HL-60/S4 treated with retinoic acid at 250 ng/mL for 4 days and 3 days (cell line): ENCODE results near the gene LDLR.
"Not testable (repeated sequence)": the region's sequence is repeated elsewhere in the genome, so short reads cannot be mapped to it uniquely, and the experiment has no call there.

Source experiments
- in situ Hi-C: fragments of 300-500 bp; cut with MboI; formaldehyde crosslinking; loops from 2 replicates; pipeline ENCODE4 v1.7.0; 2022; ENCODE audit warnings: low sequenced_read_pairs

LDLR gene

DNA sequence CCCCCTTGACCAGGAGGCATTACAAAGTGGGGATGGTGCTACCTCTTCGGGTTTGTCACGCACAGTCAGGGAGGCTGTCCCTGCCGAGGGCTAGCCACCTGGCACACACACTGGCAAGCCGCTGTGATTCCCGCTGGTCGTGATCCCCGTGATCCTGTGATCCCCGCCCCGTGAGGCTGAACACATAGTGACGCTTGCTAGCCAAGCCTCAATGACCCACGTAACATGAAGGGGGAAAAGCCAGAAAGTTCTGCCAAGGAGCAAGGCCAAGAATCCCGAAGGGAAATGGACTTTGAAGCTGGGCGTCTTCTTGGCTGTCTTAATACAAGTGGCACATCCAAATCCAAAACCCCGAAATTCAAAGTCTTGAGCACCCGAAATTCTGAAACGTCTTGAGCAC lies 13.7 kb downstream of the LDLR start:
- in situ Hi-C loops = no loop called here

DNA sequence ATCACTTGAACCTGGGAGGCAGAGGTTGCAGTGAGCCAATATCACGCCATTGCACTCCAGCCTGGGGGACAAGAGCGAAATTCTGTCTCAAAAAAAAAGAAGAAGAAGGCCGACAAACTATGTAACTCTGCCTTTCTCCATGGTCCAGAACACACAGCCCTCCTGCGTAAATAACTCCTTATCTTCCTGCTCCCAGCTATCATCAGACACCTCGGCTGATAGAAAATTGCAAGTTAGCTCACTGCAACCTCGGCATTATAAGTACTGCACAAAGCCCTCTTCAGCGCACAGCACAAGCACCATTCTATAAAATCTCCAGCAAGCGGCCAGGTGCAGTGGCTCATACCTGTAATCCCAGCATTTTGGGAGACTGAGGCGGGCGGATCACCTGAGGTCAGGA lies 14.4 kb downstream of the LDLR start:
- in situ Hi-C loops = not testable (repeated sequence)

DNA sequence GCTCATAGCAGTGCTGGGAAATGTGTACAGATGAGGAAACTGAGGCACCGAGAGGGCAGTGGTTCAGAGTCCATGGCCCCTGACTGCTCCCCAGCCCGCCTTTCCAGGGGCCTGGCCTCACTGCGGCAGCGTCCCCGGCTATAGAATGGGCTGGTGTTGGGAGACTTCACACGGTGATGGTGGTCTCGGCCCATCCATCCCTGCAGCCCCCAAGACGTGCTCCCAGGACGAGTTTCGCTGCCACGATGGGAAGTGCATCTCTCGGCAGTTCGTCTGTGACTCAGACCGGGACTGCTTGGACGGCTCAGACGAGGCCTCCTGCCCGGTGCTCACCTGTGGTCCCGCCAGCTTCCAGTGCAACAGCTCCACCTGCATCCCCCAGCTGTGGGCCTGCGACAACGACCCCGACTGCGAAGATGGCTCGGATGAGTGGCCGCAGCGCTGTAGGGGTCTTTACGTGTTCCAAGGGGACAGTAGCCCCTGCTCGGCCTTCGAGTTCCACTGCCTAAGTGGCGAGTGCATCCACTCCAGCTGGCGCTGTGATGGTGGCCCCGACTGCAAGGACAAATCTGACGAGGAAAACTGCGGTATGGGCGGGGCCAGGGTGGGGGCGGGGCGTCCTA lies 15.9 kb downstream of the LDLR start:
- in situ Hi-C loops = no loop called here

DNA sequence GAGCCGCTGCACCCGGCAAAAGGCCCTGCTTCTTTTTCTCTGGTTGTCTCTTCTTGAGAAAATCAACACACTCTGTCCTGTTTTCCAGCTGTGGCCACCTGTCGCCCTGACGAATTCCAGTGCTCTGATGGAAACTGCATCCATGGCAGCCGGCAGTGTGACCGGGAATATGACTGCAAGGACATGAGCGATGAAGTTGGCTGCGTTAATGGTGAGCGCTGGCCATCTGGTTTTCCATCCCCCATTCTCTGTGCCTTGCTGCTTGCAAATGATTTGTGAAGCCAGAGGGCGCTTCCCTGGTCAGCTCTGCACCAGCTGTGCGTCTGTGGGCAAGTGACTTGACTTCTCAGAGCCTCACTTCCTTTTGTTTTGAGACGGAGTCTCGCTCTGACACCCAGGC lies 17.2 kb downstream of the LDLR start:
- in situ Hi-C loops = no loop called here

DNA sequence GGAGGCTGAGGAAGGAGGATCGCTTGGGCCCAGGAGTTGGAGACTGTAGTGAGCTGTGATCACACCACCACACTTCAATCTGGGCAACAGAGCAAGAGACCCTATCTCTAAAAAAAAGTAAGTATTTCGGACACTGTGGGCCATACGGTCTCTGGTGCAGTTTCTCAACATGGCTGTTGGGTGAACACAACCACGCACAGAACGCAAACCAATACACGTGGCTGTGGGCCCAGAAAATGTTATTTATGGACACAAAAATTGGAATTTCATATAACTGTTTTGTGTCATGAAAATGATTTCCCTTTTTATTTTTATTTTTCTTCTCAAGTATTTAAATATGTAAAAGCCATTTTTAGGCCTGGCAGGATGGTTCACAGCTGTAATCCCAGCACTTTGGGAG lies 19.5 kb downstream of the LDLR start:
- in situ Hi-C loops = no loop called here

DNA sequence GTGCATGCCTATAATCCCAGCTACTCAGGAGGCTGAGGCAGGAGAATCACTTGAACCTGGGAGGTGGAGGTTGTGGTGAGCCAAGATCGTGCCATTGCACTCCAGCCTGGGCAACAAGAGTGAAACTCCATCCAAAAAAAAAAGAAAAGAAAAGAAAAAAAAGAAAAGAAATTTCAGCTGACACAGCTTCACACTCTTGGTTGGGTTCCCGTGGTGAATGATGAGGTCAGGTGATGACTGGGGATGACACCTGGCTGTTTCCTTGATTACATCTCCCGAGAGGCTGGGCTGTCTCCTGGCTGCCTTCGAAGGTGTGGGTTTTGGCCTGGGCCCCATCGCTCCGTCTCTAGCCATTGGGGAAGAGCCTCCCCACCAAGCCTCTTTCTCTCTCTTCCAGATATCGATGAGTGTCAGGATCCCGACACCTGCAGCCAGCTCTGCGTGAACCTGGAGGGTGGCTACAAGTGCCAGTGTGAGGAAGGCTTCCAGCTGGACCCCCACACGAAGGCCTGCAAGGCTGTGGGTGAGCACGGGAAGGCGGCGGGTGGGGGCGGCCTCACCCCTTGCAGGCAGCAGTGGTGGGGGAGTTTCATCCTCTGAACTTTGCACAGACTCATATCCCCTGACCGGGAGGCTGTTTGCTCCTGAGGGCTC lies 22.0 kb downstream of the LDLR start:
- in situ Hi-C loops = no loop called here

DNA sequence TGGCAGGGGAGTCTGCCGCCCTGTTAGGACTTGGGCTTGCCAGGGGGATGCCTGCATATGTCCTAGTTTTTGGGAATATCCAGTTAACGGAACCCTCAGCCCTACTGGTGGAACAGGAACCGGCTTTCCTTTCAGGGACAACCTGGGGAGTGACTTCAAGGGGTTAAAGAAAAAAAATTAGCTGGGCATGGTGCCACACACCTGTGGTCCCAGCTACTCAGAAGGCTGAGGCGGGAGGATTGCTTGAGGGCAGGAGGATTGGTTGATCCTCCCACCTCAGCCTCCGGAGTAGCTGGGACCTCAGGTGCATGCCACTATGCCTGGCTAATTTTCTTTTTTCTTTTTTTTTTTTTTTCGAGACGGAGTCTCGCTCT lies 22.5 kb downstream of the LDLR start:
- in situ Hi-C loops = no loop called here

DNA sequence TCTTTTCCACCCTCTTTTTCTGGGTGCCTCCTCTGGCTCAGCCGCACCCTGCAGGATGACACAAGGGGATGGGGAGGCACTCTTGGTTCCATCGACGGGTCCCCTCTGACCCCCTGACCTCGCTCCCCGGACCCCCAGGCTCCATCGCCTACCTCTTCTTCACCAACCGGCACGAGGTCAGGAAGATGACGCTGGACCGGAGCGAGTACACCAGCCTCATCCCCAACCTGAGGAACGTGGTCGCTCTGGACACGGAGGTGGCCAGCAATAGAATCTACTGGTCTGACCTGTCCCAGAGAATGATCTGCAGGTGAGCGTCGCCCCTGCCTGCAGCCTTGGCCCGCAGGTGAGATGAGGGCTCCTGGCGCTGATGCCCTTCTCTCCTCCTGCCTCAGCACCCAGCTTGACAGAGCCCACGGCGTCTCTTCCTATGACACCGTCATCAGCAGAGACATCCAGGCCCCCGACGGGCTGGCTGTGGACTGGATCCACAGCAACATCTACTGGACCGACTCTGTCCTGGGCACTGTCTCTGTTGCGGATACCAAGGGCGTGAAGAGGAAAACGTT lies 24.0 kb downstream of the LDLR start:
- in situ Hi-C loops = no loop called here

DNA sequence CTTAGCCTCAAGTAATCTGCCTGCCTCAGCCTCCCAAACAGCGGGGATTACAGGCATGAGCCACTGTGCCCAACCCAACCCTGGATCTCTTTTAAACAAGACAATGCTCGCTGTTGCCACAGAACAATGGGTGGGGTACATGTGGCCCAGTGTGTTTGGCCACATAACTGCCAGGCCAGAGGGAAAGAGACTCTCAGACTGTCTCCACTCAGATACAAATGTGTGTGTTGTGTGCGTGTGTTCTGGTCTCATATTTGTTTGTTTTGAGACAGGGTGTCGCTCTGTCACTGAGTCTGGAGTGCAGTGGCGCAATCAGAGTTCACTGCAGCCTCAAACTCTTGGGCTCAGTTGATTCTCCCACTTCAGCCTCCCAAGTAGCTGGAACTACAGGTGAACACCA lies 25.8 kb downstream of the LDLR start:
- in situ Hi-C loops = no loop called here

DNA sequence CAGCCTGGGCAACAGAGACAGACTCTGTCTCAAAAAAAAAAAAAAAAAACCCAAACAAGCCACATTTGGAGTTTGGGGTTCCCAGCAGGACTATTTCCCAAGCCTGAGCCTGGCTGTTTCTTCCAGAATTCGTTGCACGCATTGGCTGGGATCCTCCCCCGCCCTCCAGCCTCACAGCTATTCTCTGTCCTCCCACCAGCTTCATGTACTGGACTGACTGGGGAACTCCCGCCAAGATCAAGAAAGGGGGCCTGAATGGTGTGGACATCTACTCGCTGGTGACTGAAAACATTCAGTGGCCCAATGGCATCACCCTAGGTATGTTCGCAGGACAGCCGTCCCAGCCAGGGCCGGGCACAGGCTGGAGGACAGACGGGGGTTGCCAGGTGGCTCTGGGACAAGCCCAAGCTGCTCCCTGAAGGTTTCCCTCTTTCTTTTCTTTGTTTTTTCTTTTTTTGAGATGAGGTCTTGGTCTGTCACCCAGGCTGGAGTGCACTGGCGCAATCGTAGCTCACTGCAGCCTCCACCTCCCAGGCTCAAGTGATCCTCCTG lies 26.7 kb downstream of the LDLR start:
- in situ Hi-C loops = no loop called here

DNA sequence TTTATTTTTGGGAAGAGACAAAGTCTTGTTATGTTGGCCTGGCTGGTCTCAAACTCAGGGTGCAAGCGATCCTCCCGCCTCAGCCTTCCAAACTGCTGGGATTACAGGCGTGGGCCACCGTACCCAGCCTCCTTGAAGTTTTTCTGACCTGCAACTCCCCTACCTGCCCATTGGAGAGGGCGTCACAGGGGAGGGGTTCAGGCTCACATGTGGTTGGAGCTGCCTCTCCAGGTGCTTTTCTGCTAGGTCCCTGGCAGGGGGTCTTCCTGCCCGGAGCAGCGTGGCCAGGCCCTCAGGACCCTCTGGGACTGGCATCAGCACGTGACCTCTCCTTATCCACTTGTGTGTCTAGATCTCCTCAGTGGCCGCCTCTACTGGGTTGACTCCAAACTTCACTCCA lies 27.2 kb downstream of the LDLR start:
- in situ Hi-C loops = no loop called here

DNA sequence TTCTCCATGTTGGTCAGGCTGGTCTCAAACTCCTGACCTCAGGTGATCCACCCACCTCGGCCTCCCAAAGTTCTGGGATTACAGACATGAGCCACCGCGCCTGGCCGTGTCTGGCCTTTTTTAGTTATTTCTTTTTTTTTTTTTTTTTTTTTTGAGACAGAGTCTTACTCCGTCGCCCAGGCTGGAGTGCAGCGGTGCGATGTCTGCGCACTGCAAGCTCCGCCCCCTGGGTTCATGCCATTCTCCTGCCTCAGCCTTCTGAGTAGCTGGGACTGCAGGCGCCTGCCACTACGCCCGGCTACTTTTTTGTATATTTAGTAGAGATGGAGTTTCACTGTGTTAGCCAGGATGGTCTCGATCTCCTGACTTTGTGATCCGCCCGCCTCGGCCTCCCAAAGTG lies 32.7 kb downstream of the LDLR start:
- in situ Hi-C loops = not testable (repeated sequence)

DNA sequence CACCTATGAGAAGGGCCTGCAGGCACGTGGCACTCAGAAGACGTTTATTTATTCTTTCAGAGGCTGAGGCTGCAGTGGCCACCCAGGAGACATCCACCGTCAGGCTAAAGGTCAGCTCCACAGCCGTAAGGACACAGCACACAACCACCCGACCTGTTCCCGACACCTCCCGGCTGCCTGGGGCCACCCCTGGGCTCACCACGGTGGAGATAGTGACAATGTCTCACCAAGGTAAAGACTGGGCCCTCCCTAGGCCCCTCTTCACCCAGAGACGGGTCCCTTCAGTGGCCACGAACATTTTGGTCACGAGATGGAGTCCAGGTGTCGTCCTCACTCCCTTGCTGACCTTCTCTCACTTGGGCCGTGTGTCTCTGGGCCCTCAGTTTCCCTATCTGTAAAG lies 33.9 kb downstream of the LDLR start:
- in situ Hi-C loops = no loop called here

DNA sequence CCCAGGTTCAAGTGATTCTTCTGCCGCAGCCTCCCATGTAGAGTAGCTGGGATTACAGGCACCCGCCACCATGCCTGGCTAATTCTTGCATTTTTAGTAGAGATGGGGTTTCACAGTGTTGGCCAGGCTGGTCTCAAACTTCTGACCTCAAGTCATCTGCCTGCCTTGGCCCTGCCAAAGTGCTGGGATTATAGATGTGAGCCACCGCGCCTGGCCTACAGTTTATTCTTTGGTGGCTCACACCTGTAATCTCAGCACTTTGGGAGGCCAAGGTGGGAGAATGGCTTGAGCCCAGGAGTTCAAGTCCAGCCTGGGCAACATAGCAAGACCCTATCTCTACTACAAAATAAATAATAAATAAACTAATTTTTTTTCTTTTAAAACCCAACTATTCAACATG lies 34.9 kb downstream of the LDLR start:
- in situ Hi-C loops = not testable (repeated sequence)

DNA sequence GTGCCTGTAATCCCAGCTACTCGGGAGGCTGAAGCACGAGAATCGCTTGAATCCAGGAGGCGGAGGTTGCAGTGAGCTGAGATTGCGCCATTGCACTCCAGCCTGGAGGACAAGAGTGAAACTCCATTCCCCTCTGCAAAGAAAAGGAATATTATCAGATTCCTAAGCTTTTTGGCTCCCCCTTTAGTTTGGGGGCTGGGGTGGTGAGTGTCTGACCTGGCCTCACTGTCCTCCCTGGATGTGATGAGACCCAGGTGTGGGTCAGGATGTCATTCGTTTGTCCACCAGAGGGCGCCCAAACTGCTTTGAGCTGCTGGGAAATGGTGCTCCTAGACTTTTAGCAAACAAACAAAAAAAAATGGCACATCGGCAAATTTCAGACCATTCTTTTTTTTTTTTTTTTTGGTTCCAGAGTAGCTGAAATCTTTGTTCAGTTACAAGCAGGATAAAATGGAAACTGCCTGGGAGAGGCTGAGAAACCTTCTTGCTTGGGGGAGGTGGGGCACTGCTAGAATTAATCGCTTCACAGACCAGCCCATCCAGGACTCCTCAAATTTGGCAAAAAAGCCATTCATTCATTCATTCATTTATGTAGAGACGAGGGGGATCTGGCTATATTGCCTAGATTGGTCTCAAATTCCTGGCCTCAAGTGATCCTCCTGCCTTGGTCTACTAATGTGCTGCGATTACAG lies 36.9 kb downstream of the LDLR start:
- in situ Hi-C loops = no loop called here

DNA sequence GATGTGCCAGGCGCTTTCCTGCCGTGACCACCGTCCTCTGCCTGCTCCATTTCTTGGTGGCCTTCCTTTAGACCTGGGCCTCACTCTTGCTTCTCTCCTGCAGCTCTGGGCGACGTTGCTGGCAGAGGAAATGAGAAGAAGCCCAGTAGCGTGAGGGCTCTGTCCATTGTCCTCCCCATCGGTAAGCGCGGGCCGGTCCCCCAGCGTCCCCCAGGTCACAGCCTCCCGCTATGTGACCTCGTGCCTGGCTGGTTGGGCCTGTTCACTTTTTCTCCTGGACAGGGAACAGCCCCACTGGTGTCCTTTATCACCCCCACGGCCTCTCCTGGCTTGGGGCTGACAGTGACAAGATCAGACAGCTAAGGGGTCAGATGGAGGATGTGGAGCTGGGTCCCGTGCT lies 38.6 kb downstream of the LDLR start:
- in situ Hi-C loops = no loop called here

DNA sequence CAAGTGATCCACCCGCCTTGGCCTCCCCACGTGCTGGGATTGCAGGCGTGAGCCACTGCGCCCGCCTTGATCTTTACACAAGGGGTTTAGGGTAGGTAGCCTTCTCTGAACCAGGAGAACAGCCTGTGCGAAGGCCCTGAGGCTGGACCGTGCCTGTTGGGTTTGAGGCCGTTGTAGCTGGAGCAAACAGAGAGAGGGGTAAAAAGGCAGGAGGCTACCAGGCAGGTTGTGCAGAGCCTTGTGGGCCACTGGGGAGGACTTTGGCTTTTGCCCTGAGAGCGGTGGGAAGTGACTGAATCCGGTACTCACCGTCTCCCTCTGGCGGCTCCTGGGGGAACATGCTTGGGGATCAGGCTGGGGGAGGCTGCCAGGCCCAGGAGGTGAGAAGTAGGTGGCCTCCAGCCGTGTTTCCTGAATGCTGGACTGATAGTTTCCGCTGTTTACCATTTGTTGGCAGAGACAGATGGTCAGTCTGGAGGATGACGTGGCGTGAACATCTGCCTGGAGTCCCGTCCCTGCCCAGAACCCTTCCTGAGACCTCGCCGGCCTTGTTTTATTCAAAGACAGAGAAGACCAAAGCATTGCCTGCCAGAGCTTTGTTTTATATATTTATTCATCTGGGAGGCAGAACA lies 41.7 kb downstream of the LDLR start:
- in situ Hi-C loops = no loop called here

DNA sequence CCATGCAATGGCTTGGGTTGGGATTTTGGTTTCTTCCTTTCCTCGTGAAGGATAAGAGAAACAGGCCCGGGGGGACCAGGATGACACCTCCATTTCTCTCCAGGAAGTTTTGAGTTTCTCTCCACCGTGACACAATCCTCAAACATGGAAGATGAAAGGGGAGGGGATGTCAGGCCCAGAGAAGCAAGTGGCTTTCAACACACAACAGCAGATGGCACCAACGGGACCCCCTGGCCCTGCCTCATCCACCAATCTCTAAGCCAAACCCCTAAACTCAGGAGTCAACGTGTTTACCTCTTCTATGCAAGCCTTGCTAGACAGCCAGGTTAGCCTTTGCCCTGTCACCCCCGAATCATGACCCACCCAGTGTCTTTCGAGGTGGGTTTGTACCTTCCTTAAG lies 42.2 kb downstream of the LDLR start:
- in situ Hi-C loops = no loop called here

DNA sequence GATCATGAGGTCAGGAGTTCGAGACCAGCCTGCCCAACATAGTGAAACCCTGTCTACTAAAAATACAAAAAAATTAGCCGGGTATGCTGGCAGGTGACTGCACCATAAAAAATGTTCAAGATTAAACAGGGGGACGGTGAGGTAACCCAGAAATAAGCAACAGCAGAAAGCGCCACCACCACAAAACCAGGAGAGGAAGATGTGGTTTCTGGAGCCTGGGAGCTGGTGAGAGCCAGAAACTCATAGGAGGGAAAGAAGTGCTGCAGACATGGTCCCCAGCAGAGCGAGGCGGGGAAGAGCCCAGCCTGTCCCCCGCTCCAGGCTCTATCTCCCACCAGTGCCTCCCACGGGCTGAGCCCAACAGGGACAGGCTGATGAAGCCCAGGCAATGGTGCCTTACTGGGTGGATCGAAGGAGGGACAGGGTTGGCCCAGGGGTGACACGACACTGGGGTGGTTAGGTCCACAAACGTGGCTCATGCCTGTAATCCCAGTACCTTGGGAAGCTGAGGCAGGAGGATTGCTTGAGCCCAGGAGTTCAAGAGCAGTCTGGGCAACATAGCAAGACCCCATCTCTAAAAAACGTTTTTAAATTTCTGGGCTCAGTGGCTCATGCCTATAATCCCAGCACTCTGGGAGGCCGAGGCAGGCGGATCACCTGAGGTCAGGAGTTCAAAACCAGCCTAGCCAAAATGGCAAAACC lies 47.3 kb downstream of the LDLR start:
- in situ Hi-C loops = no loop called here

DNA sequence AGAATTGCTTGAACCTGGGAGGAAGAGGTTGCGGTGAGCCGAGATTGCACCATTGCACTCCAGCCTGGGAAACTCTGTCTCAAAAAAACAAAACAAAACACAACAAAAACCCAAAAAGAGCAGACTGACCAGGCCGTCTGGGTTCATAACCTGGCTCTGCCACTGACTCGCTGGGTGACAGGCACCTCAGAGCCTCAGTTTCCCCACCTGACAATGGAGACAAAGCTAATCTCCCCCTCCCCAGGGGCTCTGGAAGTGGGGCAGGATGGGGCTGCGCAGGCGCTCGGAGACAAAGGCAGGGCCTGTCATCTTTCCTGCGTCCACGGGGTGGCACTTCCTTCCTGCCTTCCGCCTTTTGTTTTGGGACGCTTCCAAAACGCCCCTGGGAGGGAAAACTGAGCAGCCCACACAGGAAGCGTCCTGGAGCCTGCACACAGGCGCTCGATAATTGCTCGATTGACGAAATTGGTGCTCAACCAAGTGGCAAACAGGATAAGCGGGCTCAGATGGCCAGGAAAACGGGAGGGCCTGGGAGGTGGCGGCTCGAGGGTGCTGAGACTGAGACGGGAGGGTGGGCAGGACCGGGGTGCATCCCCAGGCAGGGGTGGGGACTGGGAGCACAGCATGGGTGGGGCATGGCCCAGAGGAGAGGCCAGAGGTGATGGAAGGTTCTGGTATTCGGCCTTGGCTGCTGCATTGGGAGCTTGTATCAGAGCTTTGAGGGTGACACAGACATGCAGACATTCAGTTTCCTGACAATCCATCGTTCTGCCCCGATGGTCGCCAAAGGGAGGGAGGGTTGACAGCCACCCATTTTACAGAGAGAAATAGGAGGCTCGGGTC lies 48.5 kb downstream of the LDLR start:
- in situ Hi-C loops = no loop called here
